A673 (cell line): ENCODE results near the gene HOXB3.

Experiments
- EZH2 ChIP-seq: fragments of 200-600 bp; sonication (generic); IDR thresholded peaks from 2 replicates; pipeline ENCODE4 v1.6.1; 2017; ENCODE audit warnings: borderline replicate concordance, low read depth, mild to moderate bottlenecking, mixed read lengths, antibody characterized with exemption, low read length; ENCODE audit not compliant: poor library complexity, severe bottlenecking
- TF ChIP-seq, protein P1 (sequence below): fragments of 300-800, 200-600 bp; sonication (generic); conservative IDR thresholded peaks from 2 replicates; pipeline ENCODE4 v1.5.1; 2017; ENCODE audit warnings: low read depth, mild to moderate bottlenecking, antibody characterized with exemption, low read length, moderate library complexity, mixed read lengths

DNA sequence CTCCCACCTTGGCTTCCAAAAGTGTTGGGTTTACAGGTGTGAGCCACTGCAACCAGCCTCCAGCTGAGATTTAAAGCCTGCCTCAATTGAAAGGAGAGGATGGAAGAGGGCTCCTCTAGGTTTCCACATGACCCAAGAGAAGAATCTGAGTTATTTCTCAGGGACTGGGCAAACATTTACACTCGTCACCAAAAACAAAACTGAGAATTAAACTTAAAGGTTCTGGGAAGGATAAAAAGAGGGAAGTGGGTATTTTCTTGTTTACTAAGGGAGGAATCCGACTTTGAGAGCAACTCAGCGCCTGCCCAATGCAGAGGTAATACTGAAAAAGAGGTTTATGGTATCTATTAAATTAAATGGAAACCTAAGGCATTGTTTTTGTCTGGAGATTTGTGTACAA is 72.6 kb downstream of the HOXB3 start:
- TF ChIP-seq, protein P1, sequence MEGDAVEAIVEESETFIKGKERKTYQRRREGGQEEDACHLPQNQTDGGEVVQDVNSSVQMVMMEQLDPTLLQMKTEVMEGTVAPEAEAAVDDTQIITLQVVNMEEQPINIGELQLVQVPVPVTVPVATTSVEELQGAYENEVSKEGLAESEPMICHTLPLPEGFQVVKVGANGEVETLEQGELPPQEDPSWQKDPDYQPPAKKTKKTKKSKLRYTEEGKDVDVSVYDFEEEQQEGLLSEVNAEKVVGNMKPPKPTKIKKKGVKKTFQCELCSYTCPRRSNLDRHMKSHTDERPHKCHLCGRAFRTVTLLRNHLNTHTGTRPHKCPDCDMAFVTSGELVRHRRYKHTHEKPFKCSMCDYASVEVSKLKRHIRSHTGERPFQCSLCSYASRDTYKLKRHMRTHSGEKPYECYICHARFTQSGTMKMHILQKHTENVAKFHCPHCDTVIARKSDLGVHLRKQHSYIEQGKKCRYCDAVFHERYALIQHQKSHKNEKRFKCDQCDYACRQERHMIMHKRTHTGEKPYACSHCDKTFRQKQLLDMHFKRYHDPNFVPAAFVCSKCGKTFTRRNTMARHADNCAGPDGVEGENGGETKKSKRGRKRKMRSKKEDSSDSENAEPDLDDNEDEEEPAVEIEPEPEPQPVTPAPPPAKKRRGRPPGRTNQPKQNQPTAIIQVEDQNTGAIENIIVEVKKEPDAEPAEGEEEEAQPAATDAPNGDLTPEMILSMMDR: no peak
- TF ChIP-seq EZH2: no peak
